NCI-H1048 (cell line): Measurements from ENCODE around the gene ZNF672.

Experiments
- DNase-seq: peaks from one replicate; lab custom pipeline; 2025; lab: John Stamatoyannopoulos, UW

ZNF672 gene

DNA sequence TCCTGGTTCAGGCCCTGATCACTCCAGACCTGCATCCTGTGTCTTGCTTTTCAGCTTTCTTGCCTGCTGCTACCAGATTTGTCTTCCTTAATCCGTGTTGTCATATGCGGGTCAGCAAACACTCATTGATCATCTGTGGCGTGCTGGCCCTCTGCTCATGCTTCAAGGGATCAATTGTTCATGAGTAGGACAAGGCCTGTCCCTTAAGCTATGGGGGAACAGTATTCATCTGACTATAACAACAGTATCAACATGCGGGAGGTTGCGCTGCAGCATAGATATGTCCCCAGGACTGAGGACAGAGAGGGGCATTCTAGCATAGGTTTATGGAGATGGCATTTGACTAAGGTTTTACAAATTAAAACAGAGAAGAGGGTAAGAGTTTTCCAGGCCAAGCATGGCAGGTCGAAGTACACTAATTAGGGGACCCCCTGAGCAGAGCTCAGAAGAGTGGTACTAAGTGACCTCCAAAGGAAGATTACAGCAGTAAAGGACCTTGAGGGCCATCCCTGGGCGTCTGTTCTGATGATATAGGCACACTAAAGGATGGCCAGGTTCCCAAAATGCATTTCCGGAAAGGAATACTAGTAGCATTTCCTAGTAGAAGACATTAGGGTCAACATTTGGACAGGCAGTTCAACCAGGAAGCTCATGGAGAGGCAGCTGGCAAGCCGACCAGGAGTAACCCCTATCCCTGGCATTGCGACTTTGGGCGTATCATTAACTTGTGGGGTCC, 811 bp upstream of the ZNF672 start:
- DNase-seq: no peak

DNA sequence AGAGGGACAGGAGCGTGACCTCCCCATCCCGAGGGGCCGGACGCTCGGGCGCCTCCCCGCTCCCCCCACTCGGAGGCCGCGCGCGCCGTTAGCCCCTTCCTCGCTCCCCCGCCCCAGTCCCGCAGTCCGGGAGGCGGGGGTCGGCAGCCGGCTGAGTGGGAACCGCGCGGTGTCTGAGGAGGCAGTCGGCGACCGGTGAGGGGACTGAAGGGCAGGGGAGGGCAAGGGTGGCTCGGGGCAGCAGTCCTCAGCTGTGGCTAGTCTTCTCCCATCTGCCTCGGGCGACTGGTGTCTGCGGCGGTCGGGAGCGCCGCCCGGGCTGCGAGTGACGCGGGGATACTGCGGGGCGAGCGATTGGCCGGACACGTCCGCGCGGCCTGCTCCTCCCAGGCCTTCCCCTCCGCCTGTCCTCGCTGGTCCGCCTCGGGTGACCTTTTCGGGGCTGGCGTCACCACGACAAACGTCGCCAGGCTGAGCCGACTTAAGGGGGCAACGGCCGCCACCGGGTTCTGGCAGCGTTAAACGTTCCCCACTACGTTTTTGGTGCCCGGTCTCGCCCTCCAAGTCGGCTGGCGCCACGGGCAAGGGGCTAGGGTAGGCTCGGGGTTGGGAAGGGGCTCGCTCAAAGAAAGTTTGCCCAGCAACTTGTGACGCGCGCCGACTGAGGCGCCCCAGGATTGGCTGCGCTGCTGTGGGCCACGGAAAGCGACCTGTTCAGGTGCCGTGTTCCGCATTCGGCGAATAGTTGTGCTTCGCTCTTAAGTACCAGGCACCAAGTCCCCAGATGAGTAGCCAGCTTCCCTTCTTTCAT, 538 bp downstream of the ZNF672 start:
- DNase-seq: peak; percentile 91

DNA sequence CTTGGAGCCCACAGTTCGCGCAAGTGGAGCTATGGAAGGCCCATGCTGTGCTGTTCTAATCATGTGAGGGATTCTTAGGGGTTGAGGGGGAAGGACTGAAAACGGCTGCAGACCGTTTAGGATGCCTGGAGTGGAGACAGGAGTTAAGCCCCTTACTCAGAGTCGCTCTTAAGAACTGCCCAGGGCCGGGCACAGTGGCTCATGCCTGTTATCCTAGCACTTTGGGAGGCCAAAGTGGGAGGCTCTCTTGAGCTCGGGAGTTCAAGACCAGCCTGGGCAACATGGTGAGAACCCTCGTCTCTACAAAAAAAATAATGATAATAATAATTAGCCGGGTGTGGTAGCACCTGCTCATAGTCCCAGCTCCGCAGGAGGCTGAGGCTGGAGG, 1.1 kb downstream of the ZNF672 start:
- DNase-seq: no peak

DNA sequence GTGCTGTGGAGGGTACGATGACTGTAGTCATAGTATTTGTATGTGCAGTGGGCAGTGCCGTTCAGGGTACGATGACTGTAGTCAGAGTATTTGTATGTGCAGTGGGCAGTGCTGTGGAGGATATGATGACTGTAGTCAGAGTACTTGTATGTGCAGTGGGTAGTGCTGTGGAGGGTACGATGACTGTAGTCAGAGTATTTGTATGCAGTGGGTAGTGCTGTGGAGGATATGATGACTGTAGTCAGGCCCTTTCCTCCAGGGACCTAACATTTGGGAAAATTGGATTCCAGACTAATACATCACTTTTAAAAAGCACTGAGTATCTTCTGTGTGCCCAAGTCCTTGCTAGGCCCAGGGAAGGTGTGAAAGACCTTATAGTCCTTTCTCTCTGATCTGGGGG, 2.9 kb downstream of the ZNF672 start:
- no peak for DNase-seq

DNA sequence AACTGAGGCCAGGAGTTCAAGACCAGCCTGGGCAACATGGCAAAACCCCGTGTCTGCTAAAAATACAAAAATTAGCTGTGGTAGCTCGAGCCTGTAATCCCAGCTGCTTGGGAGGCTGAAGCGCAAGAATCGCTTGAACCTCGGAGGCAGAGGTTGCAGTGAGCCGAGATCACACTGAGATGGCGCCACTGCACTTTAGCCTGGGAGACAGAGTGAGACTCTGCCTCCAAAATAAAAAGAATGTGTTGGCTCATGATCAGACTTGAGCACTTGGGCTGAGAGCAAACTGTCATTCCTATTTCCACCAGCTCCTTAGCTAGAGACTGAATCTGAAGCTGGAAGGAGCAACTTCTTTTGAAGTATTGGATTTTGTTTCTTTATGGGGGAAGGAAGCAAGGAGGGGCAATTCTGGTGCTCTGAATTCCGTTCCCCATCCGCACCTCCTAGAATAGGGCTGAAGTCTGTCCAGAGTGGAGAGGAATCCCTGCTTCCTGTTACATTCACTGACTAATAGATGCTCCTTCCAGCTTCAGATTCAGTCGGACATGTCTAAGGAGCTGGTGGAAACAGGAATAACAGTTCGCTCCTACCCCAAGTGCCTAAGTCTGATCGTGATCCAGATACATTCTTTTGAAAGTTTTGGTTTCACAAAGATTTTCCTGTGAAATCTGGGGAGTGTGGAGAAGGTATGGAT, 3.8 kb downstream of the ZNF672 start:
- no peak for DNase-seq

DNA sequence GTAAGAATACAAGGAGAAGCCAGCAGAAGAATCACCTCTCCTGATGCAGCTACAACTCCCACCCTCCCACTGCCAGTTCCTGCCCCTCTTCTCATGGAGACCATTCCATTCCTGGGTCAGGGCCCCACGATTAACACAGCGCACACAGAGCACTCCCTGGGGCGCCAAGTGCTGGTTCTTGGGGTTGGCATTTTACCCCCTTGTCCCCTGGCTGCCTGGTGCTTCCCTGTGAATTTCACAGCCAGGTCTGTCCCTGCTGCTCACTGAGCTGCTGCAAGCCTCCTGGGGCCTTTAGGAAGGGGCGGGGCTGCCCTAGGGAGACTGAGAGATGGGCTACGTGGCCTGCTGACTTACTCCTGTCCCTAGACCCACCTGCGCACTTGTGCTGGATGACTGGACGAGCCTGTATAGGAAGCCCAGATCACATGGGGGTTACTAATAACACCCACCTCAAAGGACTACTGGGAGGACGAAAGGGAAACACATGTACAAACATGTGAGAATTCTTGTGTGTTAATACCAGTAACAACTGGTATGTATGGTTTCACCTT, 4.8 kb downstream of the ZNF672 start:
- no peak for DNase-seq

DNA sequence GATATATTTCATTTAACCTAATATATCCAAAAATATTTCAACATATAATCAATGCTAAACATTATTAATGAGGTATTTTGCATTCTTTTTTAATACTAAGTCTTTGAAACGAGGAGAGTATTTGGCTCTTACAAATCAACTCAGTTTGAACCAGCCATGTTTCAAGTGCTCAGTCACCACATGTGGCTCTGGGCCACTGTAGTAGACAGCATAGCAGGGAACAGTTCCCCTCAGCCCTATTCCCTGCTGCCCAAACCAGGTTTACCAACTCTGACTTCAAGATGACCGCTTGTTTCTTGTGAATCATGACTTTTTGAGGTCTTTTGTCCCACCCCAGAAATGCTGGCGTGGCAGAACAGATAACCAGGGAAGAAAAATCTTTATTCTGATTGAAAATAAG, 5.7 kb downstream of the ZNF672 start:
- DNase-seq: no peak

DNA sequence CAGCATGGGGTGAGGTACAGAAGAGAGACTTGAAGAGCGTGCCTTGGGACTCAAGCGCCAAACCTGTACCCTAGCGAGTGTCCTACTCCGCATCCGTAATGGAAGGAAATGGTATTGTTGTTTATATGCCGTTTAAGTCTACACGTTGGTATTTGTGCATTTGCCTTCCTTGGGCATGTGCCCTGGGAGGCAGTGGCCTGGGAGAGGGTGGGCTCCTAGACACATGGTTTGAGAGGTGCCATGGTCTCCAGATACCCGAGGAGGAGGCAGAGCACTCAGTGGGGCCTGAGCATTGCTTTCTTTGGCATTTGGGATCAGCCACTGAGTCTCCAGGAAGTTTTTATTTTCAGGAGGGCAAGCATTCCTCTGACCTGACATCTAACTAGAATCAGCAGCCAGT, 6.5 kb downstream of the ZNF672 start:
- DNase-seq: no peak

DNA sequence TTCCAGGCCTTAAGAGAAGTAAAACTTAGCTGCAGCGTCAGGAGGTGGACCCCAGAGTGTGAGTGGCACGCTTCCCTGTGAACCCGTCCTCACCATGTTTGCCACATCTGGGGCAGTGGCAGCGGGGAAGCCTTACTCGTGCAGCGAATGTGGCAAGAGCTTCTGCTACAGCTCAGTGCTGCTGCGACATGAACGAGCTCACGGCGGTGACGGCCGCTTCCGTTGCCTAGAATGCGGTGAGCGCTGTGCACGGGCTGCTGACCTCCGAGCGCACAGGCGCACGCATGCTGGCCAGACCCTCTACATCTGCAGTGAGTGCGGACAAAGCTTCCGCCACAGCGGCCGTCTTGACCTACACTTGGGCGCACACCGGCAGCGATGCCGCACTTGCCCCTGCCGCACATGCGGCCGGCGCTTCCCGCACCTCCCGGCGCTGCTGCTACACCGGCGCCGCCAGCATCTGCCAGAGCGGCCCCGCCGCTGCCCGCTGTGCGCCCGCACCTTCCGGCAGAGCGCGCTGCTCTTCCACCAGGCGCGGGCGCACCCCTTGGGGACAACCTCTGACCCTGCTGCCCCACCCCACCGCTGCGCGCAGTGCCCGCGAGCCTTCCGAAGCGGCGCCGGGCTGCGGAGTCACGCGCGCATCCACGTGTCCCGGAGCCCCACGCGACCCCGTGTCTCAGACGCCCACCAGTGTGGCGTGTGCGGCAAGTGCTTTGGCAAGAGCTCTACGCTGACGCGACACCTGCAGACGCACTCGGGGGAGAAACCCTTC, 9.3 kb downstream of the ZNF672 start:
- no peak for DNase-seq

DNA sequence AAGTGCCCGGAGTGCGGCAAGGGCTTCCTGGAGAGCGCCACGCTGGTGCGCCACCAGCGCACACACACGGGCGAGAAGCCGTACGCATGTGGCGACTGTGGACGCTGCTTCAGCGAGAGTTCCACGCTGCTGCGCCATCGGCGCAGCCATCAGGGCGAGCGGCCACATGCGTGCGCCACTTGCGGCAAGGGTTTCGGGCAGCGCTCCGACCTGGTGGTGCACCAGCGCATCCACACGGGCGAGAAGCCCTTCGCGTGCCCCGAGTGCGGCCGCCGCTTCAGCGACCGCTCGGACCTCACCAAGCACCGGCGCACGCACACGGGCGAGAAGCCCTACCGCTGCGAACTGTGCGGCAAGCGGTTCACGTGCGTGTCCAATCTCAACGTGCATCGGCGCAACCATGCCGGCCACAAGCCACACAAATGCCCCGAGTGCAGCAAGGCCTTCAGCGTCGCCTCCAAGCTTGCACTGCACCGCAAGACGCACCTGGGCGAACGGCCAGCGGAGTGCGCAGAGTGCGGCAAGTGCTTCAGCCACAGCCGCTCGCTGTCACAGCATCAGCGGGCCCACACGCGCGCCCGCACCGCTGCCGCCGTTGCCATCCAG, 10.0 kb downstream of the ZNF672 start:
- DNase-seq: no peak

DNA sequence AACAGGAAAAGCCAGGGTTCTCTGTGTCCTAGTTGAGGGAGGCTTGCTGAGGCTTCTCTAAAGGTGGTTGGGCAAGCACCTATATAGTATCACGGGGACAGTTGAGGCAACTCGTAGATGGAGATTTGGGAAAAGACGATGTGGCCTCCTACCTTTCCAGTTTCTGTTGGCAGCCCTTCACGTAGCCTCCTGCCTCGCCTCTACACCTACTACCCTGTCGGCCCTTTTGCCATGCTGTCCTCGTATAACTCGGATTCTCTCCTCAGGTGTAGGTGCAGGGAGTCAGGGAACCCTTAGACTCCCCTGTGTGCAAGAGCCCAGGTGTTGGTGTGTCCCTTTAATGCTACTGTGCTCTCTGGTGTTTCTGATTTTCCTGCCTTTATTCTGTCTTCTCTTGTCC, 10.6 kb downstream of the ZNF672 start:
- DNase-seq: no peak

DNA sequence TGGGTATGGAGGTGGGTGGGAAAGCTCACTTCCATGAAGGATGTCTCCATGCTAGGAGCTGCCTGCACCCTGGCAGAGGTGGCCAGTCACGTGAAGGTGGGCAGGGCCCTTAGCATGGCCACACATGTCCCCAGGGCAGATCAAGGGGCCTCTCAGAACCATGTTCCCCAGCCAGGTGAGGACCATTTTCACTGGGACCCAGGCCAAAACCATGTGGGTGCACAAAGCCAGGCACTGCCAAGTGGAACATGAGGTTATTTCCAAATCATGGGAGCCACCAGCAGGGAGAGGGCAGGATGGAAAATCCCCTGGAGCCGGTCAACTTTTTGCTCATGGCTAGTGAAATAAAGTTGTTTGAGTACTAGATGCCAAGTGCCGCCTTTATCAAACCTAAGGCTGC, 11.1 kb downstream of the ZNF672 start:
- DNase-seq: no peak

DNA sequence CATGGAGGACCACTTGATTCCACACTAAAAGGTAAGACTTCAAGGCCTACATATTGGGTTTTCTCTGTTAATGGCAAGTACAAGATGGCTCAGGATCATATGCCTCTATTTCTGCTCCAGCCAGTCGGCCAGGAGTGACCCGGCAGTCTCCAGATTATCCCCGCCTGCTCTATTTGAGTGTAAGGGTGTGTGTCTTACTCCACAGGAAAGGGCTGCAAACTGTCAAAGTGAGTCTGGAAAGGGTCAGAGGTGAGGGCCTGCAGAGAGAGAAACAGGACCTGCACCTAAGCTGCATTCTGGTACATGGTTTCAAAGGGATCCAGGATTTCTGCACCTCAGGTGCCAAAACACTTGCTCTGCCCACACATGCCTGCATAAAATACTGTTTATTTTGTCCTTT, 11.6 kb downstream of the ZNF672 start:
- no peak for DNase-seq

DNA sequence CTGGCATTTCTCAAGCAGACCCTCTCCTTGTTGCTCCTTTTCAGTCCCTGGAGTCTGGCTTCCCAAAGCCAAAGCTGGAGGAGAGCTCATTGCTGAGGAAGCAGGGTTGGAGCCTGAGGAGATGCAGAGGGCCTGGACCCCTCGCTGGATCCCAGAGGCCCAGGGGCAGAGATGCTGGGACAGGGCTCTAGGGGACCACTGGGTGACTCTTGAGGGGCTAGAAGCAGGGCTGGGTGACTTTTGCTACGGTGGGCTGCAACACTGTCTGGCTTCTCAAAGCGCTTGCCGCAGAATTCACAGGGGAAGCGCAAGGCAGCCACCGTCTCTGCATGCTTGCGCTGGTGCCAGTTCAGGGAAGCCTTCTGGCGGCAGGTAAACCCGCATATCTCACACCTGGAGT, 12.1 kb downstream of the ZNF672 start:
- DNase-seq: no peak

DNA sequence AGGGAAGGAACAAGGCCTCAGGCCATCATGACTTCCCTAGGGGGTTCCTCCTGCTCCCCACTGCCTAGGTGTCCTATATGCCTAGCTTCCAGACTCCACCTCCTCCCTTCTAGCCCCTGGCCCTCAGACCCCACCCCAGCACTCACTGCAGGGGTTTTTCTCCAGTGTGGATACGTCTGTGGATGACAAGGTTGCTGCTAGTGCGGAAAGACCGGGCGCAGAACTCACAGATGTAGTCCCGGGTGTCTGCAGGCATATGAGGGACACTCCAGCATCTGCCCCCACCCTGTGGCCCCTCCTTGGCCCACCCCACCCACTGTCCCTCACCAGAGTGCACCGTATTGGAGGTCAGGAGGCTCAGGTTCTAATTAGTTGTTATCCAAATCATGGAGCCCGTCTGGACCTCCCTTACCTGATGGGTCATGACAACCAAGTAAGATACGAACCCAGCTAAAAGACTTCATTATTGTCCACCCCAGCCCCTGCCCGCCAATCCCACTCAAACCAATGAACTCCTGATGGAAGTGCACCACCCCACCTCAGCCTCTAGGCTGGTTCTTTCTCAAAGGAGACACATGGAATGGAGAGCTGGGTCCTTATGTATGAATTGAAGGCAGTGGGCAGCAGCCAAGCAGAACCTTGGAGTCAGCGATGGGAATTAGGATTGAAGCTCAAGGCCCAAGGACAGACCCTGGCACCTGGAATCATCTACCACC, 12.7 kb downstream of the ZNF672 start:
- no peak for DNase-seq

DNA sequence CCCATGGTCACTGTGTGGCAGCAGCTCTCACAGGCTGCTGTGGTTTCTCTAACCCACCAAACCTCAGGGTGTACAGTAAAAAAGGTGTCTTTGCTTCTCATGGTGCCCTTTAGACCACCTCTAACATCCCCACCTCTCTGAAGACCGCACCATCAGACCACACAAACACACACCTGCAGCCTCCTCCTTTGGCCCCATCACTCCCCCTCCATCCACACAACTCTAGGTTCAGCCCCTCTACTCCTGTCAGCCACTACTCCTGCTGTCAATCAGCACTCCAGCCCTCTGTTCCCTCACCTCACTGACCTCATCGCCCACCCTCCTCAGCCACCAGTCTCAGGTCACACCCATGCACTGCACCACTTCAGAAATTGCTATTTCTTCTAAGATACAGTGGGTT, 13.4 kb downstream of the ZNF672 start:
- no peak for DNase-seq

DNA sequence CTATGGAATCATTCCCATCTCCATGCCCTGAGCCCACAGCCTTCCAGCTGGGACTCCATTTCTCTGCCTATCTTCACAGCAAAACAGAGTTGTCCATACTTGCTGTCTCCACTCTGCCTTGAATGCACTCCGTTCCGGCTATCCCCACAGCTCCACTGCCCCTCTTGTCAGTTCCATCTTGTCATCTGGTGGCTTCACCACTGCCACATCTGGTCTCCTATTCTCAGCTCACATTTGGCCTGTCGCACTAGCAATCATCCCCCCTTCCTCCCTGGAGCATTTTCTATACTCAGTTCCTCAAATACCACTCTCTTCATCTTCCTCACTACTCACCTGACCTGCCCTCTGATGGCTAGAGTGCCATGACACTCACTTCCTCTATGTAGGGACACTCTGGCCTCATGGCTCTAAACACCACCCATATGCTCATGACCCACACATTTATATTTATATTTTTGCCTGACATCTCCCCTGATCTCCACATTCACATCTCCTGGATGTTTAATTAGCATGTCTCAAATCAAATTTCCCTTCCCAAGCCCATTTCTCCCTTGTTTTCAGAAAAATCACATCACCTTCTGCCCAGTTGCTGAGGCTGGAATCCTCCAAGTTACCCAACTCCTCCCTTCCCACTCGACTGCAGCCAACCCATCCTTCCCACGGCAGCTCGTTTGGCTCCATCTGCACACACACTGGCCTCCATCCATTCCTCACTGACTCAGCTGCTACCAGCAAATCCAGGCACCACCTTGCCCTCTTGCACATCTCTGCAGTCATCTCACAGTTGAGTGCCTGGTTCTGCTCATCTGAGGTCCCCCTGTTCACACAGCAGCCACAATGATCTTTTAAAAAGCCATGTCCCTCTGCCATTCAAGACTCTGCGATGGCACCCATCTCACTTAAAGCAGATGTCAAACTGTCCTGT, 14.7 kb downstream of the ZNF672 start:
- no peak for DNase-seq

DNA sequence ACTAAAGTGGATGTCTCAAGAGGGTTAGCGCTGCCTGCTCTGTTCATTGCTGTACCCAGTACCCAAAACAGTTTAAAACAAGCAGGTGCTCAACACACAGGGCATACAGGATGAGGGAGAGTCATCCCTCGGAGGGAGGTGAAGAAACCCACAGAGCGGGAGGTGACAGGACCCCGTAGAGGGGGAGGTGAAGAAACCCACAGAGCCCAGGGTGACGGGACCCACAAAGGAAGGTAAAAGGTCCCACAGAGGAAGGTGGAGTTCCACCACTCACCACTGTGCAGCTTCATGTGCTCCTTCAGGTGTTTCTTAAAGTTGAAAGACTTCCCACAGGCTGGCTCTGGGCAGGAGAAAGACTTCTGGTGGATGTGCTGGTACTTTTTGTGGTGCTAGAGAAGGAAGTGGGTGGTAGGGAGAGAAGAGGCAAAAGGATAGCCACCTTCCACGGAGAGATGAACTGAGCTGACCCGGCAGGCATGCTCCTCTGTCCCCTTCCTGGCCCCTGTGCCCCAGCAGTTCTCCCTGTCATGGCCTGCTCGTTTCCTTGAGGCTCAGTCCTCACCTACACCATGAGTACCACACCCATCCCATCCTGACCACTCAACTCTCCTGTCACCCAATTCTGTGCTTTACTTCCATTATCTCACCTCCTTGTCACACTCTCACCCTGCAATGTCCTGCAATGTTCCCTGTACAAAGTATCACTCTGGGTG, 15.8 kb downstream of the ZNF672 start:
- no peak for DNase-seq

DNA sequence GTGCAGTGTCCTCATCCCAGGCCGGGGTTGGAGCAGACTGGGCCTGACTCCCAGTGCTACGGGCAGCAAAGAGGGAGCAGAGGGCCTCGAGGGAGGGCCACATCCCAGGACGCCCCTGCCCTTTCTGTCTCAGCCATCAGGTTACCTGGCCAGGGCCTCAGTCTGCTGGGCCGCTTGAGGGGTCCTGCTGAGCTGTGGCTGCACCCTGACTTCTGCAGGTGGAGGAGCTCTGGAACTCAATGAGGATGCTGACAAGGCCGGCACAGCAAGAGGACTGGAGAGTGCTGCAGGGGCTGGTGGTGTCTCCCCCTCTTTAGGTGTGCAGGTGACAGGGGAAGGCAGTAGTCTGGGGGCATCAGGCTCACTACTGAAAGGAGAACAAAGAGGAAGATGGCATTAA, 17.6 kb downstream of the ZNF672 start:
- no peak for DNase-seq
